ENCODE measurements around the gene MAD1L1. TPM values are rescaled to one million over a fixed set of nuclear protein-coding genes. Genes with fewer than 3 reads are reported as not detected.
A peak's percentile ranks its signal among the peaks of the same experiment; 100 is the strongest.

Gene MAD1L1
- total and polyA plus RNA-seq, 11 donors, result 11.1 to 29.7 (median 20.9) TPM

DNA sequence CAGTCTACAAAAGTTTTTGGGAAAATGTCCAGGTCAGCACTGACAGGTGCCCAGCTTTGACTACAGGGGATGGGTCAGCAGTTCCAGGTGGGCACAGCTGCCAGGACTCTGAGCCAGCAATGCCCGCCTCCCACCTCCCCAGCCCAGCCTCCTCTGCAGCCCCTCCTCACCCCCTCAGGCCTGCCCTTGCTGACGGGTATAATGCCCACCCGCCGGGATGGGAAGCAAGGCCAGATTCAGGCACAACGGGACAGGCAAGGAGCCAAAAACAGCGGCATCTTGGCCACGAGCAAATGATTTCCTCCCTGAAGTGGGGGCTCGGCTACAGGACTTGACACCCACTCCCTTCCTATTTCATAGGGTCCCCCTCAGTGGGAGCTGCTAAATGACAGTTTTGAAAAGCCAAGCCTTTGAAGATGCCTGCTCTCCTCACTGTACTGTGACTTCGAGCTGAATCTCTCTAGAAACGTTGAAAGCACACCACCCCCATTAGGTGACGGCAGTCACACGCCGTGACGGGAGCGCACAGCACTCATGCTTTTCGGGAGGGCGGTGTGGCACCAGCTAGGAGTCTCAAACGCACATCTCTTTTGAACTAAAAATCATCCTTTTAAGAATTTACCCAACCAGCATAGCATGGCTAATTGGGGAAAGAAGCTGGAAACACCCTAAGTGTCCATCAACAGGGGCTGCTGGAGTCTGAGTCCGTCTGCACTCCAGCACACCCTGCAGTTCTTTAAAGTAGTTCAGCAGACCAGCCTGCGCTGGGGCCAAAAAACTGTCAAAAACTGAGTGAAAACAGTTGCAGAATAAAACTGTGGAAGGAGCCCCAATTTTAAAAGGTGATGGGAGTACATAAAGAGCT, 29.6 kb downstream of the MAD1L1 start:
- DNase-seq (peak in 2 of 5 donors; percentile 16 to 36), ATAC-seq (peak in 1 of 4 donors; percentile 50)
- TF ChIP-seq, protein P1, sequence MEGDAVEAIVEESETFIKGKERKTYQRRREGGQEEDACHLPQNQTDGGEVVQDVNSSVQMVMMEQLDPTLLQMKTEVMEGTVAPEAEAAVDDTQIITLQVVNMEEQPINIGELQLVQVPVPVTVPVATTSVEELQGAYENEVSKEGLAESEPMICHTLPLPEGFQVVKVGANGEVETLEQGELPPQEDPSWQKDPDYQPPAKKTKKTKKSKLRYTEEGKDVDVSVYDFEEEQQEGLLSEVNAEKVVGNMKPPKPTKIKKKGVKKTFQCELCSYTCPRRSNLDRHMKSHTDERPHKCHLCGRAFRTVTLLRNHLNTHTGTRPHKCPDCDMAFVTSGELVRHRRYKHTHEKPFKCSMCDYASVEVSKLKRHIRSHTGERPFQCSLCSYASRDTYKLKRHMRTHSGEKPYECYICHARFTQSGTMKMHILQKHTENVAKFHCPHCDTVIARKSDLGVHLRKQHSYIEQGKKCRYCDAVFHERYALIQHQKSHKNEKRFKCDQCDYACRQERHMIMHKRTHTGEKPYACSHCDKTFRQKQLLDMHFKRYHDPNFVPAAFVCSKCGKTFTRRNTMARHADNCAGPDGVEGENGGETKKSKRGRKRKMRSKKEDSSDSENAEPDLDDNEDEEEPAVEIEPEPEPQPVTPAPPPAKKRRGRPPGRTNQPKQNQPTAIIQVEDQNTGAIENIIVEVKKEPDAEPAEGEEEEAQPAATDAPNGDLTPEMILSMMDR (IDR thresholded peaks at IDR 0.05), result no peak
- no peak for TF ChIP-seq POLR2A (IDR thresholded peaks at IDR 0.05)
- WGBS, 4 donors, result 75 to 82% (median 78%) methylated on average over 19 to 20 of the region's 20 CpGs
- Histone ChIP-seq H3K9me3 (no peaks in the 10 kb centered on the region), H3K27ac (peak overlapping the region in 1 of 12 donors; percentile 5), H3K27me3 (no peaks in the 10 kb centered on the region), H3K36me3 (peaks cover 0 to 31% (median 19%) of the 10 kb centered on the region in 9 donors), H3K4me3 (no peak overlapping the region), H3K4me1 (peaks cover 0 to 11% (median 6%) of the 10 kb centered on the region in 12 donors)
- intact Hi-C loops (cut with DNase I), result loop anchor here in 7 of 10 donors (5.0 to 10.0 kb wide), 4 partner anchors 288 to 541 kb away; no protein-coding TSS in a partner anchor

DNA sequence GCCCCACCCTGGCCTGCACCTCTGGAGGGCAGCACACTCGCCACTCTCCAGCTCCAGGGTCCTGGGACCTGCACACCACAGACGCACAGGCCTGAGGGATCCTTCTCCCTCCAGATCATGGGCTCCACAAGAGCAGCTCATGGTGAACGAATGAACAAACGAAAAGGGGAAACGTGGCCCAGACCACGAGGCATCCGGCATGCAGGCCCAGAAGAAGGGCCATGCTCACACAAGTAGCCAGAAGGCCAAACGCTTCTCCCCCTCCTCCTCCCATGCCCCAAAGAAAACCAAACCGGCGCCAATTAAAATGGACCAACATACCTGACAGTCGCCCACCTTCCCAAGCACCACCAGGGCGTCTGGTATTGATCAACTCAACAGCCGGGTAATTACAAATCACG, 30.4 kb downstream of the MAD1L1 start:
- DNase-seq (peak in 1 of 5 donors; percentile 44), ATAC-seq (no peak)
- intact Hi-C loops (cut with DNase I), result loop anchor here in 7 of 10 donors (5.0 to 10.0 kb wide), 4 partner anchors 288 to 540 kb away; no protein-coding TSS in a partner anchor

DNA sequence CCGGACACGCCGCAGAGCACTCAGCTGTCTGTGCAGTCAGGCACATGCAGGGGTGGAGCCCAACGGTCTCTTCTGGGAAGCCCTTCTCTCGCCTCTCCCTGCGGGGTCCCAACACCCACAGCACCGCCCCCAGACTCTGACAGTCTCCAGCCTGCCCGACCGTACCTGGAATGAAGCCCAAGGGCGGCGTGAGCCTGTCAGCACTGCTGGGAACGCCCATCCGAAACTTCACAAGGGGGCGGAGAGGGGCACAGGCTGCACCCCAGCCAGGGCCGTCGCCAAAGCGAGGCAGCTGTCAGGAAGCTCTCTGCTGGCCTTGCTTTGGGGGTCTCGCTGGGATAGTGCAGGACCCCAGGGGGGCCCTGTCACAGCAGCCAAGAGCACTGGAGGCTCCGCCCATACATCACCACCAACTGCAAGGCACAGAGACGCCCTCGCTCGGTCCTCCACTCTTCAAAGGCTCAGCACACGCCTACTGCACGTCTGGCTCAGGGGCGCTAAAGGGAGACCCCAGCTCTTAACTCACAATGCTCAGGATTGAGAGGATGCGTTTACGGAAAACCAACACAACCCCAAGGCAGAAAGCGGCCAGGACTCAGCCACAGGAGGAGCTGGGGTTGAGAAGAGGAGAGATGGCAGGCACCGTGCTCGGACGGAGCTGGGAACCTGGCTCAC, 30.9 kb downstream of the MAD1L1 start:
- Histone ChIP-seq H3K4me3 (no peak overlapping the region), H3K9me3 (no peaks in the 10 kb centered on the region), H3K27me3 (no peaks in the 10 kb centered on the region), H3K27ac (no peak overlapping the region), H3K4me1 (peaks cover 0 to 21% (median 7%) of the 10 kb centered on the region in 12 donors), H3K36me3 (peaks cover 0 to 19% (median 10%) of the 10 kb centered on the region in 9 donors)
- DNase-seq (peak in 2 of 5 donors; percentile 40 to 50), ATAC-seq (no peak)
- 79 to 87% (median 86%) methylated on average over 27 to 31 of the region's 31 CpGs for WGBS, 4 donors
- TF ChIP-seq, protein P1 (IDR thresholded peaks at IDR 0.05), result no peak
- TF ChIP-seq POLR2A (IDR thresholded peaks at IDR 0.05), result no peak
- intact Hi-C loops (cut with DNase I), result loop anchor here in 7 of 10 donors (5.0 to 10.0 kb wide), 4 partner anchors 287 to 540 kb away; no protein-coding TSS in a partner anchor

More for the DNA sequence above, 30.4 kb downstream of the MAD1L1 start:
- H3K9me3 ChIP-seq, result no peaks in the 10 kb centered on the region
- TF ChIP-seq POLR2A (IDR thresholded peaks at IDR 0.05), result no peak
- TF ChIP-seq, protein P1 (IDR thresholded peaks at IDR 0.05), result no peak
- H3K27me3 ChIP-seq, result no peaks in the 10 kb centered on the region
- peaks cover 0 to 23% (median 11%) of the 10 kb centered on the region in 9 donors for H3K36me3 ChIP-seq
- H3K4me3 ChIP-seq, result no peak overlapping the region
- WGBS, 4 donors, result 90 to 95% (median 92%) methylated on average over 14 of the region's 14 CpGs
- H3K27ac ChIP-seq, result no peak overlapping the region
- peaks cover 0 to 17% (median 6%) of the 10 kb centered on the region in 12 donors for H3K4me1 ChIP-seq
